H1 (cell line): ENCODE measurements around the gene RBM38.

ENCODE experiments used
- CEBPB ChIP-seq: IDR thresholded peaks from 2 replicates; pipeline ENCODE4 v1.6.1; 2012; ENCODE audit warnings: low read depth, low read length
- EP300 ChIP-seq, 2 experiments: IDR thresholded peaks; 1 replicate in 1 of 2; 2 replicates in 1 of 2; pipeline ENCODE4 v1.6.1; 2011 to 2012; ENCODE audit warnings: low read depth in 2 of 2, low read length in 2 of 2, mild to moderate bottlenecking in 2 of 2, borderline replicate concordance in 1 of 2, inconsistent platforms in 1 of 2, moderate library complexity in 1 of 2
- EZH2 ChIP-seq: fragments of 200-600 bp; sonication (generic); IDR thresholded peaks from 2 replicates; pipeline ENCODE4 v1.7.1; 2012; ENCODE audit warnings: low read depth, mild to moderate bottlenecking, moderate library complexity, low read length, inconsistent platforms; ENCODE audit not compliant: severe bottlenecking
- KDM5A ChIP-seq: fragments of 200-600 bp; IDR thresholded peaks from 2 replicates; pipeline ENCODE4 v1.7.1; 2012; ENCODE audit warnings: mild to moderate bottlenecking, low read length, inconsistent platforms, mixed read lengths
- POLR2AphosphoS5 ChIP-seq: IDR thresholded peaks from 2 replicates; pipeline ENCODE4 v1.6.1; 2011; ENCODE audit warnings: low read depth, low read length
- RXRA ChIP-seq: IDR thresholded peaks from 2 replicates; pipeline ENCODE4 v1.6.1; 2011; ENCODE audit warnings: low read depth, mild to moderate bottlenecking, low read length, moderate library complexity; ENCODE audit not compliant: insufficient read depth

GRCh38 chr20:57385940-57386339, 5.3 kb upstream of the RBM38 start:
- TF ChIP-seq EZH2 (no peak), KDM5A (no peak), CEBPB (no peak), EP300 (IDR thresholded peaks at IDR 0.05; ENCODE audit: borderline replicate concordance in 1 of 2, low read depth in 2 of 2, low read length in 2 of 2) (no peak), POLR2AphosphoS5 (no peak), RXRA (no peak)
